ENCODE data around the gene CHPF.
A peak's percentile ranks its signal among the peaks of the same experiment; 100 is the strongest.

Gene CHPF

GRCh38 chr2:219533930-219534661, 9.5 kb downstream of the CHPF start:
- no peak overlapping the region for H3K27ac ChIP-seq (ENCODE audit: low read depth, low read length)
- no peak overlapping the region for H2BK12ac ChIP-seq (ENCODE audit: low read length)
- no peak for DNase-seq
- no peak overlapping the region for H3K14ac ChIP-seq (ENCODE audit: low read length)
- H3K9me3 ChIP-seq (ENCODE audit: insufficient read depth, low read depth, low read length): peaks cover 3% of the 10 kb centered on the region
- no peak overlapping the region for H3K23ac ChIP-seq (ENCODE audit: low read length)
- no peak overlapping the region for H4K8ac ChIP-seq (ENCODE audit: low read depth, low read length)
- no peak overlapping the region for H2AFZ ChIP-seq (ENCODE audit: insufficient read depth, low read length, poor library complexity)
- no peak overlapping the region for H3K4me3 ChIP-seq (ENCODE audit: low read depth, low read length)
- peaks cover 5 to 13% of the 10 kb centered on the region in 2 experiments for H3K4me1 ChIP-seq (ENCODE audit: control insufficient read depth in 1 of 2, insufficient read depth in 2 of 2, low read length in 2 of 2)
- peaks cover 7 to 9% of the 10 kb centered on the region in 2 experiments for H3K36me3 ChIP-seq (ENCODE audit: control insufficient read depth in 1 of 2, insufficient read depth in 2 of 2, low read length in 2 of 2)
- WGBS (ENCODE audit: extremely low coverage, insufficient coverage, insufficient read length): no CpG with 5 or more reads among the region's 6 CpGs
- H2BK120ac ChIP-seq (ENCODE audit: insufficient read depth, low read length, poor library complexity): no peak overlapping the region
- no peaks in the 10 kb centered on the region for H3K79me2 ChIP-seq (ENCODE audit: control insufficient read depth, insufficient read depth, low read length, poor library complexity)
- H3K4me2 ChIP-seq (ENCODE audit: low read length): no peak overlapping the region
- no peak overlapping the region for H4K12ac ChIP-seq (ENCODE audit: low read depth, low read length)
- H3K4ac ChIP-seq (ENCODE audit: low read depth, low read length): no peak overlapping the region
- H3K27me3 ChIP-seq (ENCODE audit: insufficient read depth, low read length): peaks cover 6% of the 10 kb centered on the region
- H3K9ac ChIP-seq (ENCODE audit: low read length): no peak overlapping the region
- no peak overlapping the region for H2AK5ac ChIP-seq (ENCODE audit: low read length)
- no peak overlapping the region for H4K91ac ChIP-seq (ENCODE audit: low read depth, low read length)
- peaks cover 2% of the 10 kb centered on the region for H3K79me1 ChIP-seq (ENCODE audit: low read length)
- no peak overlapping the region for H3K18ac ChIP-seq (ENCODE audit: low read length)
- H2BK5ac ChIP-seq (ENCODE audit: low read depth, low read length, poor library complexity): no peak overlapping the region

DNA sequence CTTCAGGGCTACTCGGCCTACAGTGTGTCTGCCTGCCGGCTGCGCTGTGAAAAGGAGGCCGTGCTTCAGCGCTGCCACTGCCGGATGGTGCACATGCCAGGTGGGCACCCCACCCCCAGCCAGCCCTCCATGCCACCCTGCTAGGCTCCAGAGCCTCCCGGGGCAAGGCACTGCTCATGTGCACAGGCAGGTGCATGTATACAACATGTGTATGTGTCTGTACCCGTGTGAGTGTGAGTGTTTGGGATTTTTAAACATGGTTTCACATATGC, 11.3 kb downstream of the CHPF start:
- no CpG with 5 or more reads among the region's 8 CpGs for WGBS (ENCODE audit: extremely low coverage, insufficient coverage, insufficient read length)
- no peak overlapping the region for H3K27ac ChIP-seq (ENCODE audit: low read depth, low read length)

DNA sequence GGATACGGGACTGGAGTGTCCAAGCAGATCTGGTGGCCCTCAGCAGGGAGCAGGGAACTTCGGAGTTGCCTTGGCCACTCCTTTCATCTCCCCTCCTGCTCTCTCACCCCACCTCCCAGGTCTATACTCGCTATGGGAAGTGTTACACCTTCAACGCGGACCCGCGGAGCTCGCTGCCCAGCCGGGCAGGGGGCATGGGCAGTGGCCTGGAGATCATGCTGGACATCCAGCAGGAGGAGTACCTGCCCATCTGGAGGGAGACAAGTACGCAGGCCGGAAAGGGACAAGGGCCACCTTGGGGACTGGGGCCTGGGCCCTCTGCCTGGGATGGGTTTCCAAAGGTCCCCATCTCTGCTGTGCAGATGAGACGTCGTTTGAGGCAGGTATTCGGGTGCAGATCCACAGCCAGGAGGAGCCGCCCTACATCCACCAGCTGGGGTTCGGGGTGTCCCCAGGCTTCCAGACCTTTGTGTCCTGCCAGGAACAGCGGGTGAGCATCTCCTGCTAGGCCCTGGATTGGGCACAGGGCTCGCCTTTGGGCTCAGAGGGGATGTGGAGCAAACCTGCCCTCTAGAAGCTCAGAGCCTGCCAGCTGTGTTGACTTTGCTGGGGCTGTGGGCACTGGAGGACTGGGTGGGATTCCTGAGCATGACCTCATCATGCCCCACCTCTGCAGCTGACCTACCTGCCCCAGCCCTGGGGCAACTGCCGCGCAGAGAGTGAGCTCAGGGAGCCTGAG, 11.8 kb downstream of the CHPF start:
- Histone ChIP-seq H3K18ac (ENCODE audit: low read length) (no peak overlapping the region), H3K79me2 (ENCODE audit: control insufficient read depth, insufficient read depth, low read length, poor library complexity) (no peaks in the 10 kb centered on the region), H3K4me3 (ENCODE audit: low read depth, low read length) (no peak overlapping the region), H3K14ac (ENCODE audit: low read length) (no peak overlapping the region), H3K36me3 (ENCODE audit: control insufficient read depth in 1 of 2, insufficient read depth in 2 of 2, low read length in 2 of 2) (no peaks in the 10 kb centered on the region), H3K27ac (ENCODE audit: low read depth, low read length) (no peak overlapping the region), H3K4me2 (ENCODE audit: low read length) (no peak overlapping the region), H2BK5ac (ENCODE audit: low read depth, low read length, poor library complexity) (no peak overlapping the region), H3K27me3 (ENCODE audit: insufficient read depth, low read length) (peaks cover 9% of the 10 kb centered on the region), H2AK5ac (ENCODE audit: low read length) (no peak overlapping the region), H3K4me1 (ENCODE audit: control insufficient read depth in 1 of 2, insufficient read depth in 2 of 2, low read length in 2 of 2) (no peaks in the 10 kb centered on the region), H3K23ac (ENCODE audit: low read length) (no peak overlapping the region), H4K91ac (ENCODE audit: low read depth, low read length) (no peak overlapping the region), H3K4ac (ENCODE audit: low read depth, low read length) (no peak overlapping the region), H2BK12ac (ENCODE audit: low read length) (no peak overlapping the region), H3K79me1 (ENCODE audit: low read length) (no peaks in the 10 kb centered on the region), H3K9me3 (ENCODE audit: insufficient read depth, low read depth, low read length) (peaks cover 3% of the 10 kb centered on the region), H4K8ac (ENCODE audit: low read depth, low read length) (no peak overlapping the region), H4K12ac (ENCODE audit: low read depth, low read length) (no peak overlapping the region), H2BK120ac (ENCODE audit: insufficient read depth, low read length, poor library complexity) (no peak overlapping the region), H2AFZ (ENCODE audit: insufficient read depth, low read length, poor library complexity) (no peak overlapping the region), H3K9ac (ENCODE audit: low read length) (no peak overlapping the region)
- no CpG with 5 or more reads among the region's 20 CpGs for WGBS (ENCODE audit: extremely low coverage, insufficient coverage, insufficient read length)
- DNase-seq: peak in 1 of 2 donors; percentile 29

More for the DNA sequence above, 11.3 kb downstream of the CHPF start:
- no peak overlapping the region for H2AFZ ChIP-seq (ENCODE audit: insufficient read depth, low read length, poor library complexity)
- H3K36me3 ChIP-seq (ENCODE audit: control insufficient read depth in 1 of 2, insufficient read depth in 2 of 2, low read length in 2 of 2): no peaks in the 10 kb centered on the region
- peaks cover 3% of the 10 kb centered on the region for H3K9me3 ChIP-seq (ENCODE audit: insufficient read depth, low read depth, low read length)
- no peaks in the 10 kb centered on the region for H3K79me2 ChIP-seq (ENCODE audit: control insufficient read depth, insufficient read depth, low read length, poor library complexity)
- H3K9ac ChIP-seq (ENCODE audit: low read length): no peak overlapping the region
- H2BK5ac ChIP-seq (ENCODE audit: low read depth, low read length, poor library complexity): no peak overlapping the region
- H4K91ac ChIP-seq (ENCODE audit: low read depth, low read length): no peak overlapping the region
- peaks cover 0 to 4% of the 10 kb centered on the region in 2 experiments for H3K4me1 ChIP-seq (ENCODE audit: control insufficient read depth in 1 of 2, insufficient read depth in 2 of 2, low read length in 2 of 2)
- no peak overlapping the region for H3K23ac ChIP-seq (ENCODE audit: low read length)
- no peak overlapping the region for H2BK120ac ChIP-seq (ENCODE audit: insufficient read depth, low read length, poor library complexity)
- H2BK12ac ChIP-seq (ENCODE audit: low read length): no peak overlapping the region
- no peak overlapping the region for H3K14ac ChIP-seq (ENCODE audit: low read length)
- H4K8ac ChIP-seq (ENCODE audit: low read depth, low read length): no peak overlapping the region
- H3K79me1 ChIP-seq (ENCODE audit: low read length): peaks cover under 1% of the 10 kb centered on the region
- H3K18ac ChIP-seq (ENCODE audit: low read length): no peak overlapping the region
- H4K12ac ChIP-seq (ENCODE audit: low read depth, low read length): no peak overlapping the region
- no peak overlapping the region for H3K4me2 ChIP-seq (ENCODE audit: low read length)
- peaks cover 9% of the 10 kb centered on the region for H3K27me3 ChIP-seq (ENCODE audit: insufficient read depth, low read length)
- H3K4ac ChIP-seq (ENCODE audit: low read depth, low read length): no peak overlapping the region
- DNase-seq: peak in 1 of 2 donors; percentile 17
- no peak overlapping the region for H3K4me3 ChIP-seq (ENCODE audit: low read depth, low read length)
- H2AK5ac ChIP-seq (ENCODE audit: low read length): no peak overlapping the region

DNA sequence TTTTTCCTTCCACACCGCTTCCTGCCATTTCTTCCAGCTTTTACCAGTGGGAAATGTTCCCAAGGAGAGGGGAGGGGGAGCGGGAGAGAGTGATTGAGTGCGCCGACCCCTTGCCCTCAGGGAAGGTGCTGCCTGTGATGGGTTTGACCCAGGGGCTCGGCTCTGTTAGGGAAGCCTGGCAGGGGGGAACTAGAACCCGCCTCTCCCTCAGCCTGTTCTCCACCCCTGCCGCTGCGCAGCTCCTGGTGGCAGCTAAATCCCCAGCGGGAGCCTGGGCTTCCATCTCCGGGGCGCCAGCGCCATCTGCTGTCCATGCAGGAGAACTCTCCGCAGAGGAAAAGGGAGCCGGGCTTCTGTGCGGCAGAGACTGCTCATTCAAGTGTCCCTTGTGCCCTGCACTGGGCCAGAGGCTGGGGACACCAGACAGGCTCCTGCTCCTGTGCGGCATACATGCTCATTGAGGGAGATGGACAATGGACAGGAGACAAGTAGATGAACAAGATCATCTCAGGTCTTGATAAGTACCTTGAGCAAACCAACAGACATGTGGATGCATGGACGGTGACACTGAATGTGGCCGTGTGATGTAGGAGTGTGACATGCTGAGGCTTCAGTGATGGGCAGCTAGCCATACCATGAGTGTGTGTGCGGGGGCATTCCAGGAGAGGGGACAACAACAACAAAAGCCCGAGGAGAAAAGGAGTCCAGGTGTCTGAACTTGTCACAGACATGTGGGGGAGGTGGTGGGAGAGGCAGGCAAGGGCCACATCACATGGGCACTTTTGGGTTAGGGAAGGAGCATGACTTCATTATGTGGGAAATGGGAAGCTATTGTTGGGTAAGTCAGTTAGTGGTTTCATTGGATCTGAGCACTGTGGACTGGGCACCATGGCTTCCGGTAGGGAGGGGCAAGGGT, 13.3 kb downstream of the CHPF start:
- Histone ChIP-seq H2AK5ac (ENCODE audit: low read length) (no peak overlapping the region), H3K36me3 (ENCODE audit: control insufficient read depth in 1 of 2, insufficient read depth in 2 of 2, low read length in 2 of 2) (no peaks in the 10 kb centered on the region), H2BK5ac (ENCODE audit: low read depth, low read length, poor library complexity) (no peak overlapping the region), H3K27me3 (ENCODE audit: insufficient read depth, low read length) (peaks cover 9% of the 10 kb centered on the region), H4K8ac (ENCODE audit: low read depth, low read length) (no peak overlapping the region), H3K9me3 (ENCODE audit: insufficient read depth, low read depth, low read length) (peaks cover 3% of the 10 kb centered on the region), H3K79me2 (ENCODE audit: control insufficient read depth, insufficient read depth, low read length, poor library complexity) (no peaks in the 10 kb centered on the region), H2BK120ac (ENCODE audit: insufficient read depth, low read length, poor library complexity) (no peak overlapping the region), H3K14ac (ENCODE audit: low read length) (no peak overlapping the region), H3K4me3 (ENCODE audit: low read depth, low read length) (no peak overlapping the region), H3K4ac (ENCODE audit: low read depth, low read length) (no peak overlapping the region), H2AFZ (ENCODE audit: insufficient read depth, low read length, poor library complexity) (no peak overlapping the region), H4K91ac (ENCODE audit: low read depth, low read length) (no peak overlapping the region), H2BK12ac (ENCODE audit: low read length) (no peak overlapping the region), H3K4me2 (ENCODE audit: low read length) (peak overlapping the region; percentile 45), H3K4me1 (ENCODE audit: control insufficient read depth in 1 of 2, insufficient read depth in 2 of 2, low read length in 2 of 2) (no peaks in the 10 kb centered on the region), H4K12ac (ENCODE audit: low read depth, low read length) (no peak overlapping the region), H3K79me1 (ENCODE audit: low read length) (no peaks in the 10 kb centered on the region), H3K18ac (ENCODE audit: low read length) (no peak overlapping the region), H3K27ac (ENCODE audit: low read depth, low read length) (no peak overlapping the region), H3K23ac (ENCODE audit: low read length) (no peak overlapping the region), H3K9ac (ENCODE audit: low read length) (no peak overlapping the region)
- WGBS (ENCODE audit: extremely low coverage, insufficient coverage, insufficient read length): no CpG with 5 or more reads among the region's 21 CpGs
- peak; percentile 80 to 92 for DNase-seq
